ENCODE measurements around the gene FBXO28.

FBXO28 gene

GRCh38 chr1:224096773-224097172 lies 17.1 kb upstream of the FBXO28 start:
- no peak for DNase-seq

- no peak for DNase-seq
These were observed 15.9 kb upstream of the FBXO28 start for GRCh38 chr1:224098007-224098406.

- no peak for DNase-seq
These were observed 7.2 kb upstream of the FBXO28 start for GRCh38 chr1:224106568-224107281.

- DNase-seq: no peak
These were observed 6.7 kb upstream of the FBXO28 start for GRCh38 chr1:224107282-224107625.

- no peak for DNase-seq
These were observed 4.9 kb upstream of the FBXO28 start for GRCh38 chr1:224108991-224109390.

- no peak for DNase-seq
These were observed 3.9 kb upstream of the FBXO28 start for GRCh38 chr1:224109981-224110380.

- no peak for DNase-seq
These were observed 906 bp upstream of the FBXO28 start for GRCh38 chr1:224113005-224113404.

GRCh38 chr1:224113545-224113917 lies 380 bp upstream of the FBXO28 start:
- DNase-seq: no peak

GRCh38 chr1:224114787-224115175 lies 870 bp downstream of the FBXO28 start:
- no peak for DNase-seq

GRCh38 chr1:224116131-224116530 lies 2.2 kb downstream of the FBXO28 start:
- DNase-seq: no peak

GRCh38 chr1:224118688-224119087 lies 4.8 kb downstream of the FBXO28 start:
- no peak for DNase-seq

GRCh38 chr1:224123136-224123535 lies 9.2 kb downstream of the FBXO28 start:
- DNase-seq: no peak

- DNase-seq: no peak
These were observed 10.3 kb downstream of the FBXO28 start for GRCh38 chr1:224124220-224124619.

GRCh38 chr1:224127925-224128819 lies 14.3 kb downstream of the FBXO28 start:
- no peak for DNase-seq

GRCh38 chr1:224131253-224131652 lies 17.3 kb downstream of the FBXO28 start:
- DNase-seq: no peak

- no peak for DNase-seq
These were observed 19.0 kb downstream of the FBXO28 start for GRCh38 chr1:224132901-224133300.

- no peak for DNase-seq
These were observed 19.9 kb downstream of the FBXO28 start for GRCh38 chr1:224133741-224134299.

- no peak for DNase-seq
These were observed 23.6 kb downstream of the FBXO28 start for GRCh38 chr1:224137518-224137917.

- no peak for DNase-seq
These were observed 24.3 kb downstream of the FBXO28 start for GRCh38 chr1:224138198-224138597.

- DNase-seq: no peak
These were observed 27.8 kb downstream of the FBXO28 start for GRCh38 chr1:224141693-224142092.

- DNase-seq: no peak
These were observed 35.8 kb downstream of the FBXO28 start for GRCh38 chr1:224149709-224150108.

- no peak for DNase-seq
These were observed 37.2 kb downstream of the FBXO28 start for GRCh38 chr1:224151117-224151516.

- DNase-seq: no peak
These were observed 43.4 kb downstream of the FBXO28 start for GRCh38 chr1:224157316-224157715.

GRCh38 chr1:224159541-224159940 lies 45.6 kb downstream of the FBXO28 start:
- DNase-seq: no peak

All from activated CD8-positive, alpha-beta memory T cell treated with anti-CD3 and anti-CD28 coated beads, Interleukin-2, amount 50 U/mL, for 48 hours (primary cell).